ENCODE results near the gene ZNF710.
"Not testable (repeated sequence)": the region's sequence is repeated elsewhere in the genome, so short reads cannot be mapped to it uniquely, and the experiment has no call there.

ZNF710 gene

DNA sequence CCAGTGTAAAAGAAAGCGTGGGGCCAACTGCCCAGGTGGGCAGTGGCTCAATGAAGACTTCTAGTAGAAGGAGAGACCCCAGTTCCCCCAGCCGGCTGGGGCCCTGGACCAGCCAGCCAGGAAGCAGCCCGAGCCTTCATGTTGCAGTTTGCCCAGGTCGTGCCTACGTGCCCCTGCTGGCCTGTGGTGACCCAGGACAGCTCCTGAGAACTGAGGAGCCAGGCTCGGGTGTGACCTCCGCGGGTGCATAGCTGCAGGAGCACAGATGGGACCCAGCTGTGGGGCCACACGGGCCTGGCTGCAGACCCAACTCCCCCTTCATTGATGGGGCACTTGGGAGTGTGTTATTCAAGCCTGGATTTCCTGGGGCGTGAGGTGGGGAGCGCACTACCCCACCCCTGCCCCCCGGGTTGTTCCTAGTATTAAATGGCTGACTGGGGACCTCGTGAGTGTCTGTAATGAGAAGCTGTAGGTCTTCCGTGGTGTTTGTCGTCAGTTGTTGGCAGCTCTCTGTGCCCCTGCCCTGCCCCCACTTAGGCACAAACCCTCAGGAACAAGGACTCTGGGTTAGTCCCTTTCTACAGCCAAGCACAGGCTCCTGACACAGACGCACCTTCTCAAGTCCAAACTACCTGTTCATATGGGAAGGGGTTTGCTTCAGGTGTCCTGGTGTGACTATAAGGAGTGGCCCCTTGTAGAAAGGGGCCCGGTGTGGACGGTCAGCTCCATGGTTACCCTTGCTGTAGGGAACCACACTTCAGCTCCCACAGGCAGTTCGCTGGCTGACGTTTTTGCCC is 62.0 kb downstream of the ZNF710 start:
- no peak for DNase-seq

DNA sequence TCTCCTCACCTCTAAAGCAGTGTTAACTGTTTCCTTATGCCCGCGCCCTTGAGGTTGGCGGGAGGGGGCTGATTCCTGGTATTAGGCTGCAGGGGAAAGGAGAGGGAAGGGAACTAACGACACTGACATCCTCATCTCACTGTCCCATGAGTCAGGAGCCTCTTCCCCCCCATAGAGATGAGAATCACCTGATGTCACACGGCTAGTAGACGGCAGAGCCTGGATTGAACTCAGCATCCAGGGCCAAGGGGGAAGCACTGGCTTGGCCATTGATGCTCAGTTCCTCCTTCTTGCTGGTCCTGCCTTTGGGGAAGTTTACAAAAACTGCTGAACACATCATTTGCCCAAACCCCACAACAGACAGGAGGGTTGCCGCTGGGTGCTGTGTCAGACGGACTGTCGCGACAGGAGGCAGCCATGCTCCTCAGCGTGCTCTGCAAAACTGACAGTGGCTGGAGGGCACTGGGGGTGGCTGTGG is 62.7 kb downstream of the ZNF710 start:
- peak; percentile 31 for DNase-seq

DNA sequence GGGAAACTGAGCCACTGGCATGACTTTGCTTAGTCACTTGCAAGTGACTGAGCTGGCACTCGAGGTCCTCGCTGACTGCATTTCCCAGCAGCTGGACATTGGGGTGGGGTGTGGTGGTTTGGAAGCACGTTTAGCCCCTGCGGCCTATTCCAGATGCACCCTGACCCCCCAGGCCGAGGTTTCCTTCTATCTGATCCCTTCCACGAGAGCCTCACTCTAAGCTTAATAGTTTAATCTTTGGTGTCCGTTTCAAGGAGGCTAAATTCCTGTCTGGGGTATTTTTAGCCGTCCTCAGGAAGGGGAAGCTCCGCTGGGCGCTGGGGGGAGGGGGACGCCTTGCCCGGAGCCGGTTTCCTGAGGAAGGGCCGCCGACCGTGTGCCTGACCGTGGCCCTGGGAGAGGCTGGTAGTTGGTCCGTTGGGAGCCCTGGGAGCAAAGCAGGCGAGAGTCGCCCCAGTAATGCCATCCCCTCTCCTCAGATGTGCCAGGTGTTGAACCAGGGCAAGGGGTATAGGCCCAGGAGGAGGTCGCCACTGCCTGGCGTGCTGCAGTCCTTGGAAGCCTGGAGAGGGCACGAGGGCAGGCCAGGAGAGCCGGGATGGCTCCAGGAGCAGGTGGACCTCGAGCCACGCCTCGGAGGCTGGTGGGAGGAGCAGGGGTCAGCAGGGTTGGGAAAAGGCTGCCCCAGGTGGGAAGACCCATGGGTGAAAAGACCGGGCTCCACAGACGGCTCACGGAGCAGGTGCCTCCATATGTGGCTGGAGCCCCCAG is 64.0 kb downstream of the ZNF710 start:
- DNase-seq, result no peak

DNA sequence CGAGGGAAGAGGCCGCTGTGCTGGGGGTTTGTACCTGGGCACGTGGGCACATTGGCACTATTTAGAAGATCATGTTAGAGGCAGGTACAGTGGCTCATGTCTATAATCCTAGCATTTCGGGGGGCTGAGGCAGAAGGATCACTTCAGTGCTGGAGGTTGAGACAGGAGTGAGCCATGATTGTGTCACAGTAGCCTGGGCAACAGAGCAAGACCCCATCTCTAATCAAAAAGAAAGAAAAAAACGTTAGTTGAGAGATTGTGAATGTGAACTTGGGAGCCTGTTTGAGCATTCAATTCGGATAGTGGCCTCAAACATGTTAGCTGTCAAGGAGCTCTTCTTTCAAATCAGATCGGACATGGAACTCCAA is 64.5 kb downstream of the ZNF710 start:
- no peak for DNase-seq

DNA sequence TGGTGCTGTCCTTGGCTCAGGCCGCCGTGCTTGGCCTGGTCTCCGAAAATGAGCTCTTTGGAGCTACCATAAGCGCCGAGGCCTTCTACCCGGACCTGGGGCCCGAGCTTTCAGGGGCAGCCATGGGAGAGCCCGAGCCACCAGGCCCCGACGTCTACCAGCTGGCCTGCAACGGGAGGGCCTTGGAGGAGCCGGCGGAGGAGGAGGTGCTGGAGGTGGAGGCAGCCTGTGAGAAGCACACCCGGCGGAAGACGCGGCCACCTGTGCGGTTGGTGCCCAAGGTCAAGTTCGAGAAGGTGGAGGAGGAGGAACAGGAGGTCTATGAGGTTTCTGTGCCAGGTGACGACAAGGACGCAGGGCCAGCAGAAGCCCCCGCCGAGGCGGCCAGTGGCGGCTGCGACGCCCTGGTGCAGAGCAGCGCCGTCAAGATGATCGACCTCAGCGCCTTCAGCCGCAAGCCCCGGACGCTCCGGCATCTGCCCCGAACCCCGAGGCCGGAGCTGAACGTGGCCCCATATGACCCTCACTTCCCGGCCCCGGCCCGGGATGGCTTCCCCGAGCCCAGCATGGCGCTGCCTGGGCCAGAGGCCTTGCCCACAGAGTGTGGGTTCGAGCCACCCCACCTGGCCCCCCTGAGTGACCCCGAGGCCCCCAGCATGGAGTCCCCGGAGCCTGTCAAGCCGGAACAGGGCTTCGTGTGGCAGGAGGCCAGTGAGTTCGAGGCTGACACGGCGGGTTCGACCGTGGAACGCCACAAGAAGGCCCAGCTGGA is 66.2 kb downstream of the ZNF710 start:
- DNase-seq, result no peak

DNA sequence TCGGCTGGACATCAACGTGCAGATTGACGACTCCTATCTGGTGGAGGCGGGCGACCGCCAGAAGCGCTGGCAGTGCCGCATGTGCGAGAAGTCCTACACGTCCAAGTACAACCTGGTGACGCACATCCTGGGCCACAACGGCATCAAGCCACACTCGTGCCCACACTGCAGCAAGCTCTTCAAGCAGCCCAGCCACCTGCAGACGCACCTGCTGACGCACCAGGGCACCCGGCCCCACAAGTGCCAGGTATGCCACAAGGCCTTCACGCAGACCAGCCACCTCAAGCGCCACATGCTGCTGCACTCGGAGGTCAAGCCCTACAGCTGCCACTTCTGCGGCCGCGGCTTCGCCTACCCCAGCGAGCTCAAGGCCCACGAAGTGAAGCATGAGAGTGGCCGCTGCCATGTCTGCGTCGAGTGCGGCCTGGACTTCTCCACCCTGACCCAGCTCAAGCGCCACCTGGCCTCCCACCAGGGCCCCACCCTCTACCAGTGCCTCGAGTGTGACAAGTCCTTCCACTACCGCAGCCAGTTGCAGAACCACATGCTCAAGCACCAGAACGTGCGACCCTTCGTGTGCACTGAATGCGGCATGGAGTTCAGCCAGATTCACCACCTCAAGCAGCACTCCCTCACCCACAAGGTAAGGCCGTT is 67.0 kb downstream of the ZNF710 start:
- DNase-seq, result no peak

DNA sequence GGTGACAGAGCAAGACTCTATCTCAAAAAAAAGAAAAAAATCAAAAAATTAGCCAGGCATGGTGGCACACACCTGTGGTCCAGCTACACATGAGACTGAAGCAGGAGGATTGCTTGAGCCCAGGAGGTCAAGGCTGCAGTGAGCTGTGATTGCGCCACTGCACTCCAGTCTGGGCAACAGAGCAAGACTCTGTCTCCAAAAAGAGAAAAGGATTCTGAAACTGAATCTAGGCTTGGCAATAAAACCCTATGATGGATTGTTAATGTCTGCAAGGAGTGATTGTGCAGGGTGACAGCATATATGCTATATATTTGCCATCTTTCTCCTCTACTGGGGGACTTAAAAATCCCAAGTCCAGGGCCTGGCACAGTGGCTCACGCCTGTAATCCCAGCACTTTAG is 69.5 kb downstream of the ZNF710 start:
- not testable (repeated sequence) for DNase-seq

DNA sequence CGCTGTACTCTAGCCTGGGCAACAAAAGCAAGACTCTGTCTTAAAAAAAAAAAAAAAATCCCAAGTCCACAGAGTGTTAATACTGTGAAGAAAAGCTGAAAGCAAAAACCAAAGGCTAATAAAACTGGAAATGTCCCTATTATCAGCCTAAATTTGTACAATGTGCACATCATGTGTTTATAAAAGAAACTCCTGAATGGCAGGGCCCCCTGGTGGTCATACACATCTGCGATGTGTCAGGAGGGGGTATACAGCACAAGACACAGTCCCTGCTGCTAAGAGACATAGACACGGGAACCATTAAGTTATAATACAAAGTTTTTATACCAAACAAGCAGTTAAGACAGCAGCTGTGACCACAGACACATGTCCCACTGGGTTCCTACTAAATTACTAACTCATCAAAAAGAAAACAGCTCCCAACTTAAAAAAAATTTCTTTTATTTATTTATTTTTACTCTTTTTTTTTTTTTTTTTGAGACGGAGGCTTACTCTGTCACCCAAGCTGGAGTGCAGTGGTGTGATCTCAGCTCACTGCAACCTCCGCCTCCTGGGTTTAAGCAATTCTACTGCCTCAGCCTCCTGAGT is 70.2 kb downstream of the ZNF710 start:
- peak; percentile 83 for DNase-seq

DNA sequence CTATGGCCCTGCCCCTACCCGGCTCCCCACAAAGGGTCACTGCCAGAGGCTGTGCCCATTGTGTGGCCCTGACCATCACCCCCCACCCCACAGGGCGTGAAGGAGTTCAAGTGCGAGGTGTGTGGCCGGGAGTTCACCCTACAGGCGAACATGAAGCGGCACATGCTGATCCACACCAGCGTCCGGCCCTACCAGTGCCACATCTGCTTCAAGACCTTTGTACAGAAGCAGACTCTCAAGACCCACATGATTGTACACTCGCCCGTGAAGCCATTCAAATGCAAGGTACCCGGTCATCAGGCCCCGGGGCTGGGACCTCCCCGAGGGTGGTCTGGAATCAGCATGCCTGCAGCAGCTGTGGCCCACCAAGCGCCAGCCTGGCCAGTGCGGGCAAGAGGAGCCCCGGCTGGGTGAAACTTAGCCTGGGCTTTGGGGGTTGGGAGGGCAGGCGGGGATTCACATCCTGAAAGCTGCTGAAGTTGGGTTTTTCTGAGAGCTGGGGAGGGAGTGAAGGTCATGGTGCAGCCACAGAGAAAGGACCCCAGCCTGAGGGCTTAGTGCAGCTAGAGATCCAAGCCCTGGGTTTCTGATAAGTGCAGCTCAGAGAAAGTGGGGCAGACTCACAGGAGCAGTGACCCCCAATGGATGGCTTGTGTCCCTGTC is 72.0 kb downstream of the ZNF710 start:
- no peak for DNase-seq

DNA sequence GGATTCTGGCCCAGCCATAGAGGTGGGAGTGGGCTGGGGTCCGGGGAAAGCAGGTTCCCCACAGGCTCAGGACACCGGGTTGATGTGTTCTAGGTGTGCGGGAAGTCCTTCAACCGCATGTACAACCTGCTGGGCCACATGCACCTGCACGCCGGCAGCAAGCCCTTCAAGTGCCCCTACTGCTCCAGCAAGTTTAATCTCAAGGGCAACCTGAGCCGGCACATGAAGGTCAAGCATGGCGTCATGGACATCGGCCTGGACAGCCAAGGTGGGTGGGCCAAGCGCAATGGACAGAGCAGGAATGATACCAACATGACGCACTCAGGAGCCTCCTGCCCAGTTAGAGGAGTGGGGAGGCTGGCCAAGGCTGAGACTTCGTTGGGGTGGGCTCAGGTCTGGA is 72.9 kb downstream of the ZNF710 start:
- no peak for DNase-seq

DNA sequence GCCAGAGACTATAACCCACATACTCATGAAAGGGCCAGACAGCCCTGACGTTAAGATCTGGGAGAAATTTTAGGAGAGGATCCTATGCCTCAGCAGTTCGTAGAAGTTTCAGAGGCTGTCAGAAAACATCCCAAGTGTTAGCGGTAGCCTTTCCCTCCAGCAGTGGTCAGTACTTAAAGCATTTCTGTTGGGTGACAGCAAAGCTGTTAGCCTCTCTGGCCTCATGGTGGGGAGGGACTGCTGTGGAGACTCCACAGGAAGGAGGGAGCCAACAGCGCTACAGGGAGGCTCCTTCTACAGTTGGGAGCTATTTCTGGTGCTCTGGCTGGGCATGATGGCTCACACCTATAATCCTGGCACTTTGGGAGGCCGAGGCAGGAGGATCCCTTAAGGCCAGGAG is 73.8 kb downstream of the ZNF710 start:
- DNase-seq, result no peak

DNA sequence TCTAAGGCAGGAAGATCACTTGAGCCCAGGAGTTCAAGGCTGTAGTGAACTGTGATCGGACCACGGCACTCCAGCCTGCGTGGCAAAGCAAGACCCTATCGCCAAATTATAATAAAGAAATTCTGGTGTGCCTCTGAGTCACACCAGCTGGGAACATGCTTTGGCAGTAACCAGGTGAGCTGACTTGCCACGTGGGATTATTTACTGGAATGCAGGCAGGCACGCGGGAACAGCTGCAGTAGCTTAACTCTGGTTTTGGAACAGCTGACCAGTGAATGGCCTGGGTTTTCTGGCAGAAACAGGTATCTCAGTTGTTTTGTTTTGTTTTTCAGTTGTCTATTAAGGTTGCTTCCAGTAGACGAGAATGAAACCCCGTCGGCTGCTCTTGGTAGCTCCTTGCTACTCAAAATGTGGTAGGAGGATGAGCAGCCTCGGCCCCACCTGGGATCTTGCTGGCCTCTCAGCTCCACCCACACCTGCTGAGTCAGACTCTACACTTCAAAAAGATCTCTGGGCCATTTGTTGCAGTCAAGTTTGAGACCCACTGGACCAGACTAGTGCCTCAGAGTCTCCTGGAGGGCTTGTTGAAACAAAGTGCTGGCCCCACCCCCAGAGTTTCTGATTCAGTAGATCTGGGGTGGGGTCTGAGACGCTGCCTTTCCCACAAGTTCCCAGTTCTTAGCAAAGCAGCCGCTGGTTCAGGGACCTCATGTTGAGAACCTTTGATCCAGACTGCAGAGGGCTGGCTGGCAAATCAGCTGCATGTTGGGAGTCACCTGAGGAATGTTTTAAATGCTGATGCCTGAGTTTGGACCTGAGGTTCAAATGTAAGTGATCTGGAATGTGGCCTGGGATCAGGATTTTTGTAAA is 74.5 kb downstream of the ZNF710 start:
- no peak for DNase-seq

DNA sequence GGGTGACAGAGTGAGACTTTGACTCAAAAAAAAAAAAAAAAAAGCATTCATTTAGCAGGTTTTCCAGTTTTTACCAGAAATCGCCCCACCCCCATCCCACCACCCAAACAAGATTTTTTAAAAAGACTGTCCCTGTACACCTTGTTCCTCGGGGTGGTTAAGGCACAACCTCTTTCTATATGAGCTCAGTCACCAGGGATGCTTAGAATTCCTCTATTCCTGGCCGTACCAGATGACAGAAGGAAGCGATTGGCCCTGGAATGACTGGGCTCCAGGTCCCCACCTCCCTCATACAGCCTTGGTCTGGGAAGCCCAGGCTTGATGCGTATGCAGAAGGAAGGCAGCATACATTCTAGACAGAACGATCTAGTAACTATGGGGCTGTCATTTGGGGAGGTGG is 75.6 kb downstream of the ZNF710 start:
- no peak for DNase-seq

DNA sequence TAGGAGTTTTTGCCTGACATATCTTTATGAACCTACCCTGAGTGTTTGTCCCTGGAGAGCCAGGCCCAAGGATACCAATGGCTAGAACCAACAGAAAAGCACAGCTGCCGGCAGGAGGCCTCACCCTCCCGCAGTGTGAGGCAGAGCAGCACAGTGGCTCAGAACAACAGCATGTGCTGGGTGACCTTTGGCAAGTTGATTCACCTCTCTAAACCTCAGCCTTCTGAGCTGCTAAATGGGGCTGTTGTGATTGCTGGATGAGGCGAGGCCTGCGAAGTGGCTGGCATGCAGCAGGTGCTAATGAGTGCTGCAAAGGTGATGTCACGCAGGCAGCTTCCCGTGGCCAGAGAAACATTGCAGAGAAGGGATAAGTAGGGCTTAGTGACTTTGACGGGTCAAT is 77.8 kb downstream of the ZNF710 start:
- DNase-seq, result no peak

DNA sequence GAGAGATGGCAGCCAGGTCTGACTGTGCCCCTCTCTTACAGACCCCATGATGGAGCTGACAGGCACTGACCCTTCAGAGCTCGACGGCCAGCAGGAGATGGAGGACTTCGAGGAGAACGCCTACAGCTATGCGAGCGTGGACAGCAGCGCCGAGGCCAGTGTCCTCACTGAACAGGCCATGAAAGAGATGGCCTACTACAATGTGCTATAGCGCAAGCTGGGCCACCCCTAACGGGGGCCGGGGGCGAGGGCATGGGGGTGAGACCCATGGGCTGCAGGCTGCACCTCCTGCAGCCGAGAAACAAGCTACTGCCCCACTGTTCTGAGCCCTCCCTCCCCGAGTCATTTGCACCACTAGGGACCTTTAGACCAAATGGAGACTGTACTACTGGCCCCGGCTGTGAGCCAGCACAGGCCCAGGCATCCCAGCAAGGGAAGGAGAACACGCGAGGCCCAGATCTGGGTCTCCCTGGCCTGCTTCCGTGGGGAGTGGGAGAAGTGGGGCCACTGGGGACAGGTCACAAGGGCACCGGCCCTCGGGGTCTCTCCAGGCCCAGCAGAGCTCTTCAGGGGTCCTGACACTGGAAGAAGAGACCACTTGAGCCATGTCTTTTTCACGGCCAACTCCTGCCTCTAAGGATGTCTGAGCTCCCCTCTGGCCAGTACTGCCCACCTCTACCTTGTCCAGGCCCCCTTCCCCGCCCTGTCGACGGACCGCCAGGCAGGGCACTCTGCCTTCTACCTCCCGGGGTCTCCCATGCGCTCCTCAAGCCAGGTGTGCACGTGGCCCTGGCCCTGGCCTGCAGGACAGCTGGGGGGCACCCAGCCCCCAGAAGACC is 78.7 kb downstream of the ZNF710 start:
- DNase-seq, result no peak

DNA sequence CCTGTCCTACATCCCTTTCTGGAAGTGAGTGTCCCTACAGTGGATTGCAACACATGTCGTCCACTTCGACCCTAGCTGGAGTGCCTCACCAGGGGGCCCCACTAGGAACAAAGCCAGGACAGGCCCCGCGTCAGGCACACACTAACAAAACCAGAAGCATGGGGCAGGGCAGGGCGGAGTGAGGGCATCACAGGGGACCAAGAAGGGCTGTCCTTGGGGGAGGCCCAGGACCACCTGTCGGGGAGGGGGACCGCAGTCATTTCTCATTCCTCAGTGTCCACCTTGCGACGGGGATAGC is 79.3 kb downstream of the ZNF710 start:
- no peak for DNase-seq

DNA sequence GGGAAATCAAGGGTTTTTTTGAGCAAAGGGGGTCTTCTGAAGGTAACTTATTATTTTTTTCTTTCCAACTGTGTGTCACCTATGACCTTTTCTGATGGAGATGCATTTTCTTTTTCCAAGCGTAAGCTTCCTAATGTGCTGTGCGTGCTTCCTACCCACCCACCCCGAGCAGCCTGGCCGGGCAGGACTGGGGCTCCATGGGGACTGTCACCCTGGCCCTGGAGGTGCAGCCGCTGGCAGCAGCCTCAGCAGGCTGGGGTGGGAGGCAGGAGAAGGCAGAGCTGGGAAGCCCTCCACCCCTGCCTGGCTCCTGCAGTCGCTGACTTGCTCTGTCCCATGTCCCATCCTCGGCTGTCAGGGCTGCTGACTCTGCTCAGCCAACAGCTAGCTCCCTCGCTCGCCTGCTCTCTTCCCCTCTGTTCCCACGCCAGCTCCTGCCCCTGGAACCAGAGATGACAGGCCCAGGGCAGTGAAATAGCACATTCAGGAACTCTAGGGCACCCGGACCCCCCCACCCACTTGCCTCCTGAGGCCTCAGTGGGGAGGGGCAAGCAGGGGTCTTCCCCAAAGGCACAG is 79.8 kb downstream of the ZNF710 start:
- no peak for DNase-seq

DNA sequence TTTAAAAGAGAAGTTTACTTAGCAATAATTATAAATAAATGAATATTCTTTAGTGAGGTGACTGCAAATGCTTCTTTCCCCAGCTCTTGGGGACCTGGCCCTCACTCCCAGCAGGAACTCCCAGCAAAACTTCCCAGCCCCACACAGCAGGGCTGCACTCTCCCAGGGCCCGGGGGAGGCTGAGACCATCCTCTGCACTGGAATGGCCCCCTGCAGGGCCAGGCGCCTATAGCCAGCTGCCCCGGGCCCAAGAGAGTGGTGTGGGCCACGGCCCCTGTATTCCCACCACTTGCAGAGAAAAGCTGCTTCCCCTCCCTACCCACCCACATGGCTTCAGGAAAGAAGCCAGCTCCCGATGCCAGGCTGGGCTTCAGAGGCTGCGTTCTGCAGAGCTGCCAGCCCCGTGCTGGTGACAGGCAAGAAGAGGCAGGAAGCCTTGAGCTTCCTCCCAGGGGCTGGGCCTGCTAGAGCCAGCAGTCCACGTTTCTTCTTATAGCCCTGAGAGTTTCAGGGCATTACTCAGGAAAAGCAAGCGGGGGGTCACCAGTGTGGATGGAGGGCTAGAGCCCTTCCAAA is 81.1 kb downstream of the ZNF710 start:
- no peak for DNase-seq

DNA sequence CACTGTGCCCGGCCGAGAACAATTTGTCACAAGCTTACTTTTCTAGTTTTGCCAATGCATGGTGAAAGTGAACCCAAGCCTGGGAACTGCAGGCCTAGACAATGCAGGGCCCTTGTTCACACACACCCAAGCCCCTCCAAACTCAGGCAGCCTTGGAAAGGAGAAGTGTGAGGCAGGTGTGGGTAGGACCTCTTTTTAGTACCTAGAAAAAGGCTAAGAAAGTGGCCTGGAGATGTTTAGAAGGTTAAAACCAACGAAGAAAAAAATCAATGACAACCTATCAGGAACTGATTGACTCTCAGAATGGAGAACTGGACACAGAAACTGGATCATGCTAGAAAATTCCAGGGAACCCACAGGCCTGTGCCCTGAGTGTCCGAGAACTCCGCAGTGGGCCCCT is 82.3 kb downstream of the ZNF710 start:
- DNase-seq, result no peak

Data from CD4-positive, alpha-beta T cell treated with Interleukin-21 for 1 hour (primary cell).